IgD-negative memory B cell (primary cell): ENCODE results near the gene NUDT3. TPM values are rescaled to one million over a fixed set of nuclear protein-coding genes. Genes with fewer than 3 reads are reported as not detected.
"Not testable (repeated sequence)": the region's sequence is repeated elsewhere in the genome, so short reads cannot be mapped to it uniquely, and the experiment has no call there.

Experiments
- H3K27ac Mint-ChIP-seq, 3 donors: one replicate each; pipeline ENCODE4 v1.8.0; 2020 to 2022; ENCODE audit warnings: mild to moderate bottlenecking in 3 of 3, mixed read lengths in 3 of 3, moderate library complexity in 1 of 3
- H3K27me3 Mint-ChIP-seq: one replicate; pipeline ENCODE4 v1.8.0; 2021; ENCODE audit warnings: mixed read lengths
- H3K36me3 Mint-ChIP-seq: one replicate; pipeline ENCODE4 v1.8.0; 2020; ENCODE audit warnings: mild to moderate bottlenecking, mixed read lengths
- H3K4me1 Mint-ChIP-seq, 3 donors: one replicate each; pipeline ENCODE4 v1.8.0; 2020 to 2022; ENCODE audit warnings: mixed read lengths in 3 of 3, mild to moderate bottlenecking in 1 of 3
- H3K4me3 Mint-ChIP-seq, 4 donors: one replicate each; pipeline ENCODE4 v1.8.0; 2020 to 2022; ENCODE audit warnings: mild to moderate bottlenecking in 4 of 4, mixed read lengths in 4 of 4, moderate library complexity in 3 of 4
- H3K9me3 Mint-ChIP-seq, 3 donors: one replicate each; pipeline ENCODE4 v1.8.0; 2020 to 2021; ENCODE audit warnings: mixed read lengths in 3 of 3, mild to moderate bottlenecking in 1 of 3
- polyA plus RNA-seq: library from polyadenylated mRNA; unstranded; fragments of 300-500 nt; fragmentation: Illumina TruSeq; gene quantifications from one replicate; pipeline ENCODE4 v1.2.3, GENCODE V29; 2021

The NUDT3 gene
- polyA plus RNA-seq, 1 donor from 2014 or later: 11.2 TPM

DNA sequence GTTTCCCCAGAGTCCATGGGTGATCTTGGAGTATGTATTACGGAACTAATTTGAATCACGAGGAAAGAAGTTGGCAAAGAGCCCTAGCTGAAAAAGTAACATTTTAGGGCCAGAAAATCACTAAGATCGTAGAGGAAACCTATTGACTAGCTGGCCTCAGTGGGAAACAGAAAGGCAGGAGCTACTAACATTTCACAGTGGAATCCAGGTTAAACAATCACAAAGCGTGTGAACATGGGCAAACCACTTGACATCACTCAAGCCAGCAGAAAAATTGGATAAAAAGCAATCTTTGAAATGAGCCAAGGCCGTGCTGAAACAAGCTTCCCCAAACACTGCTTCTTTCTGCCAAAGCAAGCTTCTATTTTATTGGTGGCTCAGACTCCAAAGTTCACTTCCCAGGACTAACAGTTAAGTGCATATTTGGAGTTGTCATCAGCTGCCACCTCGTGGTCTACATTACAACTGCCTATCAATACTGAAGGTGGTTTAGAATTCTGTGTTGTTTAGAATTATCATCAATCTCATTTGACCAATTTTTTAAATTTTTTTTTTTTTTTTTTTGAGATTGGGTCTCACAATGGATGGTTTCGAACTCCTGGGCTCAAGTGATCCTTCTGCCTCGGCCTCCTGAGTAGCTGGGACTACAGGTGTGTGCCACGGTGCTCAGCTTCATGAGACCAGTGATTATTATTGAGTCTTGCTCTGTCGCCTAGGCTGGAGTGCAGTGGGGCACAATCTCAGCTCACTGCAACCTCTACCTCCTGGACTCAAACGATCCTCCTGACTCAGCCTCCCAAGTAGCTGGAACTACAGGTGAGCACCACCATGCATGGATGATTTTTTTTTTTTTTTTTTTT, 22.8 kb upstream of the NUDT3 start:
- Mint-ChIP-seq H3K9me3 (no peaks in the 10 kb centered on the region), H3K4me1 (peaks cover 6 to 7% (median 7%) of the 10 kb centered on the region in 3 donors), H3K27ac (peak overlapping the region in 1 of 3 donors; percentile 11), H3K4me3 (no peak overlapping the region), H3K27me3 (no peaks in the 10 kb centered on the region), H3K36me3 (peaks cover 8% of the 10 kb centered on the region)

GRCh38 chr6:34412643-34413214, 20.3 kb upstream of the NUDT3 start:
- H3K27ac Mint-ChIP-seq: peak overlapping the region in 1 of 3 donors; percentile 21
- H3K9me3 Mint-ChIP-seq: no peaks in the 10 kb centered on the region
- H3K27me3 Mint-ChIP-seq: no peaks in the 10 kb centered on the region
- H3K4me1 Mint-ChIP-seq: peaks cover 4 to 7% (median 7%) of the 10 kb centered on the region in 3 donors
- H3K36me3 Mint-ChIP-seq: peaks cover 8% of the 10 kb centered on the region
- no peak overlapping the region for H3K4me3 Mint-ChIP-seq

GRCh38 chr6:34412016-34412415, 19.5 kb upstream of the NUDT3 start:
- Mint-ChIP-seq H3K9me3 (no peaks in the 10 kb centered on the region), H3K27ac (peak overlapping the region in 1 of 3 donors; percentile 78), H3K27me3 (no peaks in the 10 kb centered on the region), H3K4me3 (no peak overlapping the region), H3K36me3 (peaks cover 8% of the 10 kb centered on the region), H3K4me1 (peaks cover 4 to 7% (median 7%) of the 10 kb centered on the region in 3 donors)

- H3K27ac Mint-ChIP-seq, H3K27me3 Mint-ChIP-seq, H3K9me3 Mint-ChIP-seq, H3K36me3 Mint-ChIP-seq, H3K4me1 Mint-ChIP-seq, H3K4me3 Mint-ChIP-seq: not testable (repeated sequence)
Measured at GRCh38 chr6:34407915-34408314, 15.4 kb upstream of the NUDT3 start.

DNA sequence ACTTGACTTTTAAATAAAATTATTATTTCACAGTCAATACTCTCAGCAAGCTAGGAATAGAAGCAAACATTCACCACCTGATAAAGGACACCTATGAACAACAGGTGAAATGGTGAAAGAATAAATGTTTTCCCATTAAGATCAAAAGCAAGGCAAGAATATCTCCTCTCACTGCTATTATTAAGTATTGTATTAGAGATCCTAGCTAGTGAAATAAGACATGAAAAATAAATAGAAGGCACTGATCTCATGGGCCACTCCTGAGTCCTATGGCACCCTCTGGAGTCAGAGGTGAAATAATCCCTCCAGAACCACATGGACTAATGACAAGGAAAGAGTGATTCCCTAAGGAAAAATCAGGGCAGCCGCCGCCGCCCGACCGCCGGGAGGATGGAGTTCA, 4.0 kb upstream of the NUDT3 start:
- no peak overlapping the region for H3K27ac Mint-ChIP-seq
- no peaks in the 10 kb centered on the region for H3K36me3 Mint-ChIP-seq
- peaks cover 9 to 13% (median 10%) of the 10 kb centered on the region in 3 donors for H3K4me1 Mint-ChIP-seq
- H3K27me3 Mint-ChIP-seq: no peaks in the 10 kb centered on the region
- no peaks in the 10 kb centered on the region for H3K9me3 Mint-ChIP-seq
- no peak overlapping the region for H3K4me3 Mint-ChIP-seq

GRCh38 chr6:34393966-34394305, 1.5 kb upstream of the NUDT3 start:
- peak overlapping the region in 1 of 4 donors; percentile 80 for H3K4me3 Mint-ChIP-seq
- H3K27me3 Mint-ChIP-seq: no peaks in the 10 kb centered on the region
- H3K36me3 Mint-ChIP-seq: peaks cover 2% of the 10 kb centered on the region
- peak overlapping the region in 1 of 3 donors; percentile 83 for H3K27ac Mint-ChIP-seq
- H3K9me3 Mint-ChIP-seq: no peaks in the 10 kb centered on the region
- peaks cover 10 to 18% (median 11%) of the 10 kb centered on the region in 3 donors for H3K4me1 Mint-ChIP-seq

- Mint-ChIP-seq H3K27ac (peak overlapping the region in 2 of 3 donors; percentile 11 to 96), H3K4me3 (peak overlapping the region in 1 of 4 donors; percentile 80), H3K9me3 (no peaks in the 10 kb centered on the region), H3K4me1 (peaks cover 10 to 18% (median 14%) of the 10 kb centered on the region in 3 donors), H3K27me3 (no peaks in the 10 kb centered on the region), H3K36me3 (peaks cover 2% of the 10 kb centered on the region)
Measured at GRCh38 chr6:34393191-34393965, 909 bp upstream of the NUDT3 start.

GRCh38 chr6:34391786-34392496, 528 bp downstream of the NUDT3 start:
- Mint-ChIP-seq H3K36me3 (peaks cover 2% of the 10 kb centered on the region), H3K27me3 (no peaks in the 10 kb centered on the region), H3K9me3 (no peaks in the 10 kb centered on the region), H3K4me1 (peaks cover 15 to 18% (median 16%) of the 10 kb centered on the region in 3 donors), H3K4me3 (no peak overlapping the region), H3K27ac (no peak overlapping the region)

- Mint-ChIP-seq H3K9me3 (no peaks in the 10 kb centered on the region), H3K27ac (no peak overlapping the region), H3K4me3 (no peak overlapping the region), H3K4me1 (peaks cover 17 to 21% (median 17%) of the 10 kb centered on the region in 3 donors), H3K27me3 (no peaks in the 10 kb centered on the region), H3K36me3 (peaks cover 2% of the 10 kb centered on the region)
Measured at GRCh38 chr6:34391473-34391785, 1.0 kb downstream of the NUDT3 start.

DNA sequence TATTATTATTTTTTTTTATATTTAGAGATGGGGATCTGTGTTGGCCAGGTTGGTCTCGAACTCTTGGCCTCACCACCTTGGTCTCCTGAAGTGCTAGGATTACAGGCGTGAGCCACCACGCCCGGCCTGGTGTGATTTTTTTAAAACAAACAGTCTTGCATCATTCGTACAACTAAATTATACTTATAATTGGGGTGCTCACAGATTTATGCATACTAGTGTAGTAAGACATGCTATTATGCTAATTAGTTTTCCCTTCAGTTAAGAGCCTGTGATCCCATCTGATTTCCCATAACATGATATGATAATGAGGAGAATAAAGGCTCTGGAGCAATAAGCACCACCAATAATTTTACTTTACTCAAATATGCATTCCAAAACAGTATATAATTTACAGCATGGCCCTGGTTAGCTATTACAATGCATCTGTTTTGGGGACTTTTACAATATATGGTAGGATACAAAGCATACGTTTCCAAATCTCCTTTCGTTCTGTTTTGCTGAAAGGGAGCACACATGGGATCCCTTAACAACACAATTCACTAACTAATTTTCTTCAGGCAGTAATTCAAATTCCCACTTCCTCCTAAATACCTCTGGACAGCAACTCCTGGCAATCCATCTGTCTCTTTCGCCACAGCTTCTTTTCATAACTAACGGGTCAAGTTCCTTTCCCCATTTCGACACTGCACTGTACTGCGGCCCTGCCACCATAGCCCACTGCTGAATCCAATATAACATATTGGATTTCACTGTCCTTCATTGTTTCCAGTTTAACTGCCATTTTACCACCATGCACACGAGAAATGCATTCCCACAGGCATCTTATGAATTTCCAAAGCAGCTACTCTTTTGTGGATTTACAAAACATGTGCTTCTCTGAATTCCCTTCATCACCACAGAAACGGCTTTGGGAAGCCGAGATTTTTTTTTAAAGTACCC, 1.7 kb downstream of the NUDT3 start:
- Mint-ChIP-seq H3K36me3 (peaks cover 2% of the 10 kb centered on the region), H3K27ac (no peak overlapping the region), H3K4me1 (peaks cover 21 to 25% (median 21%) of the 10 kb centered on the region in 3 donors), H3K9me3 (no peaks in the 10 kb centered on the region), H3K27me3 (no peaks in the 10 kb centered on the region), H3K4me3 (no peak overlapping the region)

DNA sequence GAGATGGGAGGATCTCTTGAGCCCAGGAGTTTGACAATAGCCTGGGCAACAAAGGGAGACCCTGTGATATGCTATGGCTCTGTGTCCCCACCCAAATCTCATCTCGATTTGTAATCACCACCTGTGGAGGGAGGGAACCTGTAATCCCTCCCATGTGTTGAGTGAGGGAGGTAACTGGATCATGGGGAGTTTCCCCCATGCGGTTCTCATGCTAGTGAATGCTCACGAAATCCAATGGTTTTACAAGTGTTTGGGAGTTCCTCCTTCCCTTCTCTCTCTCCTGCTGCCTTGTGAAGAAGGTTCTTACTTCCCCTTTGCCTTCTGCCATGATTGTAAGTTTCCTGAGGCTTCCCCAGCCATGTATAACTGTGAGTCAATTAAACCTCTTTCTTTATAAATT, 3.4 kb downstream of the NUDT3 start:
- peak overlapping the region in 1 of 4 donors; percentile 49 for H3K4me3 Mint-ChIP-seq
- peaks cover 2% of the 10 kb centered on the region for H3K36me3 Mint-ChIP-seq
- no peaks in the 10 kb centered on the region for H3K27me3 Mint-ChIP-seq
- H3K4me1 Mint-ChIP-seq: peaks cover 26 to 32% (median 30%) of the 10 kb centered on the region in 3 donors
- no peak overlapping the region for H3K27ac Mint-ChIP-seq
- no peaks in the 10 kb centered on the region for H3K9me3 Mint-ChIP-seq

GRCh38 chr6:34388421-34388820, 4.0 kb downstream of the NUDT3 start:
- Mint-ChIP-seq H3K36me3 (peaks cover 2% of the 10 kb centered on the region), H3K4me1 (peaks cover 27 to 33% (median 28%) of the 10 kb centered on the region in 3 donors), H3K27ac (no peak overlapping the region), H3K4me3 (peak overlapping the region in 2 of 4 donors; percentile 27 to 49), H3K27me3 (no peaks in the 10 kb centered on the region), H3K9me3 (no peaks in the 10 kb centered on the region)

DNA sequence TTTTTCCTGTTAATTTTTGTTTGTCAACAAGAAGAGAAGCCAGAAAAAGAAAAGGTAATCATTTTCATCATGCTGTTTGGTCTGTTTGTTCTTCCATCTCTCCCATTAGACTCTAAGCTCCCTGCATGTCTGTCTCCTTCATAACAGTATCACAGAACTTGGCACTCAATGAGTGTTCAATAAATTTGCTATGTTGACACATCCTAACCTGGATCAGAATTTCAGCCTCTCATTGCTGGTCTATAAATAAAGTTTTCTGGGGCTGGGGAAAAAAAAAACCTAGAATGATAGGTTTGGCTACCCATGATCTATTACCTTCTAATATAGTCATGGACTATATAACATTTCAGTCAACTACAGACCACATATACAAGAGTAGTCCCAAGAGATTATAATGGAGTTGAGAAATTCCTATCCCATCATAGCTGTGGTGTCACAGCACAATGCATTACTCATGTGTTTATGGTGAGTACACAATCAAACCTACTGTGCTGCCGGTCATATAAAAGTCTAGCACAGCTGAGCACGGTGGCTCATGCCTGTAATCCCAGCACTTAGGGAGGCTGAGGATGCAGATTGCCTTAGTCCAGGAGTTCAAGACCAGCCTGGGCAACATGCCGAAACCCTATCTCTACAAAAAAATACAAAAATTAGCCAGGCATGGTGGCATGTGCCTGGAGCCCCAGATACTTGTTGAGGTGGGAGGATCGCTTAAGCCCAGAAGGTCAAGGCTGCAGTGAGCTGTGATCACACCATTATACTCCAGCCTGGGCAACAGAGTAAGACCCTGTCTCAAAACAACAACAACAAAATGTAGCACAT, 5.9 kb downstream of the NUDT3 start:
- peaks cover 2% of the 10 kb centered on the region for H3K36me3 Mint-ChIP-seq
- H3K27me3 Mint-ChIP-seq: no peaks in the 10 kb centered on the region
- H3K4me3 Mint-ChIP-seq: no peak overlapping the region
- no peaks in the 10 kb centered on the region for H3K9me3 Mint-ChIP-seq
- H3K4me1 Mint-ChIP-seq: peaks cover 26 to 28% (median 27%) of the 10 kb centered on the region in 3 donors
- H3K27ac Mint-ChIP-seq: no peak overlapping the region
